Testis (tissue), 3 donors: ENCODE data around the gene PROSER2. TPM values are rescaled to one million over a fixed set of nuclear protein-coding genes. Genes with fewer than 3 reads are reported as not detected.

Experiments used
- DNase-seq: peaks from one replicate; pipeline ENCODE4 v3.0.0-alpha.2; 2019
- H3K27ac ChIP-seq, 2 donors: fragments of 200-600 bp; sonication (generic); one replicate each; pipeline ENCODE4 v1.5.1; 2019
- H3K27me3 ChIP-seq: fragments of 200-600 bp; sonication (generic); one replicate; pipeline ENCODE4 v1.5.1; 2019
- H3K36me3 ChIP-seq: fragments of 200-600 bp; sonication (generic); one replicate; pipeline ENCODE4 v1.5.1; 2017; ENCODE audit warnings: low read depth; ENCODE audit errors: missing control alignments
- H3K4me1 ChIP-seq: fragments of 200-600 bp; sonication (generic); one replicate; pipeline ENCODE4 v1.5.1; 2019
- H3K4me3 ChIP-seq, 2 donors: fragments of 200-600 bp; sonication (generic); one replicate each; pipeline ENCODE4 v1.5.1; 2017 to 2019
- H3K9me3 ChIP-seq: fragments of 200-600 bp; sonication (generic); one replicate; pipeline ENCODE4 v1.5.1; 2017
- CTCF ChIP-seq, 3 experiments: fragments of 450-650 bp in 2 of 3; fragments of 200-600 bp in 1 of 3; sonication (generic) in 1 of 3; IDR thresholded peaks; one replicate each; pipeline ENCODE4 v1.5.1; 2016 to 2019; ENCODE audit warnings: antibody characterized with exemption in 3 of 3, mild to moderate bottlenecking in 2 of 3, moderate library complexity in 1 of 3
- POLR2A ChIP-seq: fragments of 450-650 bp; IDR thresholded peaks from one replicate; pipeline ENCODE4 v1.6.1; 2017; ENCODE audit warnings: antibody characterized with exemption, mild to moderate bottlenecking, moderate library complexity
- WGBS, 2 donors: methylation state at CpG; one replicate each; pipeline ENCODE4 v1.1.5; 2018; 5-methylcytosine and 5-hydroxymethylcytosine counted together
- intact Hi-C: fragments of 100-400 bp; cut with DNase I; formaldehyde crosslinking; loops from one replicate; pipeline ENCODE4 v1.15.1; 2023; ENCODE audit warnings: low total_unique reads
- polyA plus RNA-seq: library from polyadenylated mRNA; stranded (reverse); fragments of 350-450 nt; fragmentation: Illumina TruSeq; extraction: RNeasy Lipid Tissue Mini Kit (QIAGEN cat#74804); gene quantifications from one replicate; pipeline ENCODE4 v1.2.3, GENCODE V29; 2014; ENCODE audit warnings: low read depth, low replicate concordance; ENCODE audit not compliant: insufficient read depth
- total RNA-seq, 2 donors: library from RNA; depleted of rRNA; stranded (reverse); fragments of >200 nt; gene quantifications; one replicate each; pipeline ENCODE4 v1.2.3, GENCODE V29; 2016

The PROSER2 gene
- total and polyA plus RNA-seq, 3 donors from 2014 or later, result 7.8 to 21.4 (median 15.6) TPM

GRCh38 chr10:11781114-11781513 is 42.0 kb upstream of the PROSER2 start:
- Histone ChIP-seq H3K27ac (no peak overlapping the region), H3K27me3 (no peaks in the 10 kb centered on the region), H3K36me3 (no peaks in the 10 kb centered on the region), H3K9me3 (no peaks in the 10 kb centered on the region), H3K4me1 (no peaks in the 10 kb centered on the region), H3K4me3 (no peak overlapping the region)
- intact Hi-C loops, result no loop called here
- 90 to 97% methylated on average over 5 to 6 of the region's 6 CpGs for WGBS, 2 donors
- no peak for DNase-seq
- TF ChIP-seq CTCF (IDR thresholded peaks at IDR 0.05) (no peak), POLR2A (no peak)

GRCh38 chr10:11782793-11783557 is 40.2 kb upstream of the PROSER2 start:
- no peak for DNase-seq
- WGBS, 2 donors, result 57 to 64% methylated on average over 18 of the region's 18 CpGs

GRCh38 chr10:11783558-11783865 is 39.6 kb upstream of the PROSER2 start:
- no peak overlapping the region for H3K27ac ChIP-seq
- H3K4me1 ChIP-seq, result no peaks in the 10 kb centered on the region
- WGBS, 2 donors, result 65 to 68% methylated on average over 3 to 7 of the region's 7 CpGs
- no peaks in the 10 kb centered on the region for H3K9me3 ChIP-seq
- intact Hi-C loops, result no loop called here
- H3K27me3 ChIP-seq, result no peaks in the 10 kb centered on the region
- peak overlapping the region in 1 of 2 donors; percentile 9 for H3K4me3 ChIP-seq
- no peak for TF ChIP-seq POLR2A
- no peak for TF ChIP-seq CTCF (IDR thresholded peaks at IDR 0.05)
- H3K36me3 ChIP-seq, result no peaks in the 10 kb centered on the region
- no peak for DNase-seq

More at GRCh38 chr10:11782793-11783557, 40.2 kb upstream of the PROSER2 start:
- Histone ChIP-seq H3K27ac (no peak overlapping the region), H3K36me3 (no peaks in the 10 kb centered on the region), H3K27me3 (no peaks in the 10 kb centered on the region), H3K4me1 (no peaks in the 10 kb centered on the region), H3K4me3 (peak overlapping the region in 1 of 2 donors; percentile 9), H3K9me3 (no peaks in the 10 kb centered on the region)
- no peak for TF ChIP-seq POLR2A
- peak; percentile 57 to 86 (median 60) for TF ChIP-seq CTCF (IDR thresholded peaks at IDR 0.05)
- intact Hi-C loops, result no loop called here

- Histone ChIP-seq H3K27me3 (no peaks in the 10 kb centered on the region), H3K4me3 (no peak overlapping the region), H3K36me3 (no peaks in the 10 kb centered on the region), H3K4me1 (no peaks in the 10 kb centered on the region), H3K9me3 (no peaks in the 10 kb centered on the region), H3K27ac (no peak overlapping the region)
- TF ChIP-seq CTCF (IDR thresholded peaks at IDR 0.05) (no peak), POLR2A (no peak)
- DNase-seq, result no peak
- intact Hi-C loops, result no loop called here
- WGBS, 2 donors, result 80 to 92% methylated on average over 8 to 9 of the region's 9 CpGs
These were observed 35.8 kb upstream of the PROSER2 start for GRCh38 chr10:11787374-11787773.

- Histone ChIP-seq H3K36me3 (no peaks in the 10 kb centered on the region), H3K4me3 (no peak overlapping the region), H3K27me3 (no peaks in the 10 kb centered on the region), H3K4me1 (no peaks in the 10 kb centered on the region), H3K9me3 (no peaks in the 10 kb centered on the region), H3K27ac (no peak overlapping the region)
- DNase-seq, result no peak
- WGBS, 2 donors, result 65 to 79% methylated on average over 6 to 10 of the region's 10 CpGs
- TF ChIP-seq CTCF (IDR thresholded peaks at IDR 0.05) (no peak), POLR2A (no peak)
- intact Hi-C loops, result no loop called here
These were observed 35.3 kb upstream of the PROSER2 start for GRCh38 chr10:11787846-11788245.
